Stromal cell of bone marrow (primary cell): Measurements from ENCODE around the gene NGF.

Source experiments
- DNase-seq: peaks from one replicate; pipeline ENCODE4 v3.0.0-alpha.2; 2012; ENCODE audit warnings: low read depth

Gene NGF

DNA sequence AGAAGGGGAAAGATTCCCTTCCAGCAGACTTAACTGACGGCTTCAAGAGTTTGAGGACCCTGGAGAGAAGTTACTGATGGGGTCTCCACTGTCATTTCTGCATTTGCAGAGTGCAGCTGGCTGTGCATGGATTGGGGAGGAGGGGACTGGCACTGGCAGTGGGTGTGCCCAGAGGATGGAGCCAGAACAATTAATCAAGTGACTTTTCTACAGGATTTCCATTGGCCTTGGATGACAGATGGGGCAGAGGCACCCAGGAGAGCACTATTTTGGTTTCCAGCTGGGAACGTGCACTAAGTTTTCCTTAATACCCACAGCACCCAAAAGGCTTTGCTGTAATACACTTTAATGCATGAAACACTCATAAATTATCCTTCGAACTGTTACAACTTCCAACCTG, 1.3 kb downstream of the NGF start:
- no peak for DNase-seq

DNA sequence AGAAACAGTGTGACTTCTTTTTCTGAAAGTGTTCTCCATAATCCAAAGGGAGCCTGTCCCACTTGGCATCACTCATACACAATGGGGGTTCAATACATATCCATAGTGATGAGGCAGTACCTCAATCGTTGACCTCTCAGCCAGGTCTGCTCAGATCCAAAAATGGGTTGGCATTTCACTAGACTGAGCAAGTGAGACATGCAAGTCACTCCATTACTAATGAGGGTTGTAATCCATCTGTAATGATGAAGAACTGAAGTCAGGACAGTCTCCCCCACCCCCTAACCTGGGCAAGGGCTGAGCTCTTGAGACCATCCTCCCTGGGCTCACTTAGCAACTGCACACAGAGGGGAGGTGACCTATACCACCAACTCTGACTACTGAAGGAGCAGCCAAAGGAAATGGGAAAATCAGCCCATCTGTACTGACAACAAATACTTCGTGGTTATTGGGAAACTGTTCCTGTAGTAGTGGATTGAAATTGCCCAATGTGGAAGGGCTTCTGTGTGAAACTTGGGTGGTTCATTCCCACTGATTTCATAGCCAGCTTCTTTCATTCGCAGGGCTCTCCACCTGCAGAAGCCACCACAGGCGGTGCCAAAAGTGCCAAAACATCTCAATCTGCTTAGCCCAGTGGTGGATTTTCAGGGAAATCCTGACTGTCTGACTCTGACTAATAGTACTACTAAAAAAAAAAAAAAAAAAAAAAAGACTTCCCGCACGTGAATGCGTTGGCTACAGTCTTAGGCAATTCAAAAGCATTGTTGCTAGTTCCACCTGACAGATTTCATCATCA, 5.0 kb downstream of the NGF start:
- peak; percentile 64 for DNase-seq

DNA sequence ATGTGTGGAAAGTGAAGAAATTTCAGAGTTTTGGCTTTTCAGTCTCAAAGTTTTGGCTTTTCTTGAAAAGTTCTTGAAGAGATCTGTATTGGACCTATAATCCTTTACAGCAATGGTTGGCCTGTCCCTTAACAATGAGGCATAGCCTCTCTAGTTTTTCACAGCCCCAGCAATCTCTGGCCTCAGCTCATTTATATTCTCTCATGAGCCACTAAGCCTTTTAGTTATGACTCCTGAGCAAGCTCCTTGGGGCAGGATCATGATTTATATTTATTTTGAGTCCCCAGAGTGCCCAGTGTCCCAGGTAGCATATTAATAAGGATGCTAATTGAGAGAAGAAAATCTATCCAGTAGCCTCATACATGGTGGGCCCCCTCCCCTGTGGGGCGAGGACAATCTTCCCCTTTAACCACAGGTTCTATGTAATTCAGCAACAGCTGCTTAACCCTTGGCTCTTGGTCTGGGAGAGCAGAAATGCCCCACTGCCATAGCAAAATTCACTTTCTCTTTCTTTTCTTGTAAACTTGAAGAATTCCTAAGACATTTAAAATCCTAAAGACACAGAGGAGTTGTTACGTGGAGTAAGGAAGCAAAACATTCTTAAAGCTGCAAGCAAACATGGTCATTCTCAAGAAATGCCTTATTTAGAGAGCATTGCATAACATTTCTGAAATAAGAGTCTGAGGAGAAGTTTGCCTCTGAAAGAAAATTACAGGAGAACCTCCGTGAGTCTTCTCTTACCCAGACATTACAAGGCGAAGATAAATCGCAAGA, 6.3 kb downstream of the NGF start:
- no peak for DNase-seq

- DNase-seq = peak; percentile 90
Measured at GRCh38 chr1:115330480-115331013, 7.5 kb downstream of the NGF start.

GRCh38 chr1:115329965-115330364, 8.1 kb downstream of the NGF start:
- no peak for DNase-seq

GRCh38 chr1:115327270-115327669, 10.8 kb downstream of the NGF start:
- DNase-seq = no peak

GRCh38 chr1:115326419-115326818, 11.6 kb downstream of the NGF start:
- no peak for DNase-seq

DNA sequence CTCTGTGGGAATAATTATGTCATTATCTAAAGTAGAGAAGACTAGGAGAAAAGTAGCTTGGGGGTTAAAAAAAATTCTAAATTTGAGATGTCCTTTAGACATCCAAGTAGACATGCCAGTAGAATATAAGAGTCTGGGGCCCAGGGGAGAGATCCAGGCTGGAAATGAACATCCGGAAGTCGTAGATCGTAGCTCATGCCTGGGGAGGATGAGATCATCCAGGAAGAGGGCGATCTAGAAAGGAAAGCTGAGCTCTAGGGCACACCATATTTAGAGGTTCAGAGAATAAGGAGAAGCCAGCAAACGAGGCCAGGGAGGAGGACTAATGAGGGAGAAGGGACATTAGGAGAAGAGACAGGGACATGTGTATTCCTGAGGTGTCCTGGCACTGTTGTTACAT, 12.2 kb downstream of the NGF start:
- DNase-seq = no peak

DNA sequence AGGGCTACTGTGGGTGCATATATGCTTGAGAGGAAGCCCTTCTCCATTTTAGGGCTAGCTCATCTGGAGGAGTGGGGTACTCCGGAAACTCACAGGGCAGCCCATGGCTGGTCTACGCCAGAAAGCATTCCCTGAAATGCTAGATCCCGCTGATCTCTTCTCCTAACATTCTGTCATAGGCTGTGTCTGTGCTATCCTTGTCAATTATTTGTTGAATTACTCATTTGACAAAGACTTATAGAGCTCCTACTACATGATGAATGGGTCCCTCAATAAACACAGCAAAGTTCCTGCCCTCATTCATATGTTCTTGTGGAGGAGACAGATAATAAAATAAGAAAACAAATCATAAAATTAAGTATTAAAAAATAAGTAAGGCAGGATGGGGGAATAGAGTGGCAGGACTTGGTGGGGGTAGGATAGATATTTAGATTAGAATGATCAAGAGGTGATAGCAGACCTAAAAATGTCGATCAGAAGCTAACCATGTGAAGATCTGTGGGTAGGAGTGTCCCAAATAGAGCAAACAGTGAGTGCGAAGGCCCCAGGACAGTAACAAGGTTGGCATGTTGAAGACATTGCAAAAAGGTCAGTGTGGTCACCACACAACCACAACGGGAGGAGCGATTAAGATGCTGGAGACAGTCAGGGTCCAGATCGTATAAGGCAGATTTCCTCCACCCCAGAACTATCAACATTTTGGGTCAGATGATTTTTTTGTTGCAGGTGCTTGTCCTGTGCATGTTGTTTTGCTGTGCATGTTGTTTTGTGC, 13.2 kb downstream of the NGF start:
- no peak for DNase-seq

DNA sequence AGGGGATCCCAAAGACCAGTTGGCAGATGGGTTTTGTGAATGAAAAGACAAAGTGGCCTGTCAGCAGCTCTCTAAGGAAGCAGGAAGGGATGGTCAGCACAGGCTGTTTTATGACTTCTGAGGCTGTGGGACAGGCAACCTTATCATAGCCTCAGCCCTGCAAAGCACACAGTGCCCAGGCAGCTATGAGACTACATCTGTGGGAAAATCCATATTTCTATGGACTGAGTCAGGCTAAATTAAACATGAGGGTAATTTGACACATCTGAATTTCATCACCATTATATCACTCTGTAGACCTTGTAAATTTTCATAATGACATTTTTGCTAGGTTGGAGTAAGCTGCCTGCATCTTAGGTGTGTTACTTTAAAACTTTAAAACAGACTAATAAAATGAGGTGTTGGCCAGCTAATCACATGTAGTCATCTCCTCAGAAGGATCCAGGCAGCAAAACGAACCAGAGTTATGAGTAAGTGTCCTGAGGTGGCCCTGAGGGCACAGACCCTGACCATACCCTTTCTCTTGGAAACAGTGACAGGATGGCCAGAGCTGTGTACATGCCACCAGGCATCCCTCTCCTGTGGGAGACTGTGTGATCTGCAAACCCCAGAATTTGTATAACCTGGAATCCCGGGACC, 14.6 kb downstream of the NGF start:
- no peak for DNase-seq

GRCh38 chr1:115322631-115323030, 15.4 kb downstream of the NGF start:
- DNase-seq = no peak

GRCh38 chr1:115320377-115320776, 17.7 kb downstream of the NGF start:
- DNase-seq = no peak

DNA sequence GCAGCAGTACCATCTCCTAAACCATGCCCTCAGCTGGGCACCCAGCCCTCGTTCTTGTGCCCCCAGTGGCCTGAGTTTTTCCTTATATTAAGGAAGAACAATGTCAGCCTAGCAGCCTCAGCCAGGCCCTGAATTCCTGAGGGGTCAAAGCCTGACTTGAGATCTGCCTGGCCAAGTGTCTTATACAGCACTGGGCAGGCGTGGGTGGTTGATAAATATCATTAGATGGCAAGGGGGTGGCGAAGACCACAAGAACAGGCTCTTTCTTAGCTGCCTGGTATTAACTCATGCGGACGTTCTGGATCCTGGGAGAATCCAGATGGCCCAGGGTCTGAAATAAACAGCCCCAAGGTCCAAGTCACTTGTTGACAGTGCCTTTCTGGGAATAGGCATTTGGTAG, 18.3 kb downstream of the NGF start:
- DNase-seq = no peak

DNA sequence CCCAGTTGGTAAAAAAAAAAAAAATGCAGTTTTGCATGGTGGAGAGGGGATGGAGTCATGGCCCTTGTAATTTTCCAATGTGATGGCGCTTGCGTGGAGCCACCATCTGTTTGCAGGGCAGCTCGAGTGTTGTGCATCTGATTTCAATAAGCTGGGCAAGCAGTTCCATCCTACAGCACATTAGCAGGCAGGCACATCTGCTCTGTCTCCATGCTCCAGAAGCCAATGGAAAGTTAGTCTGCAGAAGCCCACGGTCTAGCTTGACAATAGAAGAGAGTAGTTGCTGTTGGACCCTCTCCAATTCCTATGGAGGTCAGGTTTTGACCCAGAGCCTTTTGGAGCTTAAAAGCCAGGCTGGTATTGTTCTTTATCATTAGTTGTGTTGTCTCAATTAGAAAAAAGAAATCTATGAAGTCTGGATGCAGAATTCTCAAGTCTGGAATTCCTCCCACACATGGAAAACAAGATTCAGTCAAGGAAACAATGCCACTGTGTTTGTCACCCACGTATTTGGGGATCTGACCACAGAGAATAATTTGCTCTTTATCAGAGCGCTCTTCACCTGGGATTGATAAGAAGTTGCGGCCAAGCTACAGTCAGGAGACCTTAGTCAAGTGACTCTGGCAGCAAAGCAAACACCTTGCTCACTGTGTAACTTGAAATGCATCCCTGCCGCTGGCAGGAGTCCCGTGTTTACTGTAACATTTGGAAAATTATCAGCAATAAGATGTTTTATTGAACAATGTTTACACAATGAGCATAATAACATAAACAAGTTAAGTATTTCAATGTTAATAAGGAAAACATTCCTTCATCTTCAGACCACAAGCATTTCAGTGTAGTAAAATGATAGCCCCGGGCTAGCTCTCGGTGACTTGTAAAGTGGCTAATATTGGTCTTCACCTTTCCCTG, 20.7 kb downstream of the NGF start:
- DNase-seq = no peak

DNA sequence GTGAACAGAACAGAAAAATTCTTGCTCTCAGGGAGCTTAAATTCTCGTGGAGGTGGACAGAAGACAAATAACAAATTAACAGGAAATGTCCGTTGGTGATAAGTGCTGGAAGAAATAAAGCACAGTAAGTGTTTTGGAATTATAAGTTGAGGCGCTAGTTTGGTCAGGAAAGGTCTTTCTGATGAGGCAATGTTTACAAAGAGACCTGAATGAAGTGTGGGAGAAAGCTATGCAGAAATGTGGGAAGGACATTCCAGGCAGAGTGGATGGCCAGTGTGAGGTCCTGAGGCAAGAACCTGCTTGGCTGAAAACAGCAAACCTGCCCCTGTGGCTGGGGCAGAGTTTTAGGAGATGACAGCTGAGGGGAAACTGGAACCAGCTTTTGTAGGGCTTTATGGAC, 23.3 kb downstream of the NGF start:
- no peak for DNase-seq

- no peak for DNase-seq
Measured at GRCh38 chr1:115314092-115314491, 24.0 kb downstream of the NGF start.

- no peak for DNase-seq
Measured at GRCh38 chr1:115313182-115313581, 24.9 kb downstream of the NGF start.

GRCh38 chr1:115312742-115313141, 25.3 kb downstream of the NGF start:
- DNase-seq = no peak

GRCh38 chr1:115311474-115311989, 26.5 kb downstream of the NGF start:
- no peak for DNase-seq

DNA sequence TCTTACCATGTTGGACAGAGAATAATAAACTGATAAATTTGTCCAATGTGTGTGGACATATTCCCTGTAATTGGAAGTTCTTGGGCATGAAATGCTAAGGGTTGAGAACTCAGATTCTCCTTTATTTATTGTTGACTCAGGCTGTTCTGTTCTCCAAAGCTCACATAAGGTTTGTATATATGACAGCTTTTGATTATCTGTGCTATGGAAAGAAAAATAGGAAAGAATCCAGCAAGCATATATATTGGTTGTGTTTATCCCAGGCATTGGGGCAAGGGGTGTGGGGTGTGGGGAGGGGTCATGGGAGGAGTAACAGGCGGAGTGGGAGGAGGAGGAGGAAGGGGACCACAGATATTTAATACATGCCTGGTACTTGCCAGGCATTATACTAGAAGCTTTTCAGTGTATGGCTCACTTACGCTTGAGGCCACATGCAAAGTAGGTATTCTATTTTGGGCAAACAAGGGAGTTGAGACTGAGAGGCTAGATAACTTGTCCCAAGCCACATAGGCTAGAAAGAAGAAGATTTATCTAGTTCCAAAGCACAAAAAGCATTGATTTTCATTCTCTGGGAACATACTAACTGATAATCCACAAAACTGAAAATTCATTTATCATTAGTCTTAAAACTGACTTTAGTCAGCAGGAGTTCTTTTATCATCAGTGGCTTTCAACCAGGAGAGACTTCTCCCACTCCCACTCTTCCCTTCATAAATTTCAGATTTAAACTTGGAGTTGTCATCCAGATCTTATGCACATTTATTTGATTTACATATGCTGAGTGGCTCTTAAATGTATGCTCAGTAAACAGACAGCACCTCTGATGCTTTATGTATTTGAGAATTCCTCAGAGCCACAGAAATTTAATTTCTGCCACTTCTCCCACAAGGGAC, 27.2 kb downstream of the NGF start:
- DNase-seq = no peak
